G401.6 (cell line): Measurements from ENCODE around the gene LRRC61.
A peak's percentile ranks its signal among the peaks of the same experiment; 100 is the strongest.
"Not testable (repeated sequence)": the region's sequence is repeated elsewhere in the genome, so short reads cannot be mapped to it uniquely, and the experiment has no call there.

Experiments
- FAIRE-seq: peaks from 2 replicates; lab custom pipeline; 2012; peaks lifted over from hg19 to GRCh38; lab: Jason Lieb, UNC

LRRC61 gene

GRCh38 chr7:150322833-150323681 lies at the start of gene LRRC61, which contains the start of gene ACTR3C:
Gene LRRC61, plus strand, starts transcription at chr7:150323355. Its CDS starts 13,507 bp downstream, at chr7:150336862.
Gene ACTR3C, minus strand, starts transcription at chr7:150323545. Its CDS starts 28,249 bp downstream, at chr7:150295296.
- FAIRE-seq = no peak

GRCh38 chr7:150276132-150276695 lies 46.9 kb upstream of the LRRC61 start:
- peak; percentile 47 for FAIRE-seq

GRCh38 chr7:150278383-150278782 lies 44.8 kb upstream of the LRRC61 start:
- not testable (repeated sequence) for FAIRE-seq

GRCh38 chr7:150281681-150282403 lies 41.3 kb upstream of the LRRC61 start:
- not testable (repeated sequence) for FAIRE-seq

- FAIRE-seq = peak; percentile 25
These were observed 40.0 kb upstream of the LRRC61 start for GRCh38 chr7:150283111-150283510.

GRCh38 chr7:150283608-150284007 lies 39.5 kb upstream of the LRRC61 start:
- FAIRE-seq = not testable (repeated sequence)

GRCh38 chr7:150285849-150286754 lies 37.1 kb upstream of the LRRC61 start:
- peak; percentile 88 for FAIRE-seq

GRCh38 chr7:150287815-150288214 lies 35.3 kb upstream of the LRRC61 start:
- not testable (repeated sequence) for FAIRE-seq

- not testable (repeated sequence) for FAIRE-seq
These were observed 34.3 kb upstream of the LRRC61 start for GRCh38 chr7:150288816-150289215.

- FAIRE-seq = not testable (repeated sequence)
These were observed 32.8 kb upstream of the LRRC61 start for GRCh38 chr7:150290317-150290716.

GRCh38 chr7:150295027-150295426 lies 28.1 kb upstream of the LRRC61 start:
- FAIRE-seq = not testable (repeated sequence)

- not testable (repeated sequence) for FAIRE-seq
These were observed 27.5 kb upstream of the LRRC61 start for GRCh38 chr7:150295614-150296013.

- FAIRE-seq = not testable (repeated sequence)
These were observed 26.4 kb upstream of the LRRC61 start for GRCh38 chr7:150296802-150297201.

GRCh38 chr7:150297978-150298377 lies 25.2 kb upstream of the LRRC61 start:
- not testable (repeated sequence) for FAIRE-seq

GRCh38 chr7:150302908-150303310 lies 20.2 kb upstream of the LRRC61 start:
- FAIRE-seq = not testable (repeated sequence)

GRCh38 chr7:150304499-150305258 lies 18.5 kb upstream of the LRRC61 start:
- not testable (repeated sequence) for FAIRE-seq

- not testable (repeated sequence) for FAIRE-seq
These were observed 17.8 kb upstream of the LRRC61 start for GRCh38 chr7:150305259-150305902.

- not testable (repeated sequence) for FAIRE-seq
These were observed 17.3 kb upstream of the LRRC61 start for GRCh38 chr7:150305903-150306284.

GRCh38 chr7:150306377-150306776 lies 16.8 kb upstream of the LRRC61 start:
- not testable (repeated sequence) for FAIRE-seq

GRCh38 chr7:150307129-150307528 lies 16.0 kb upstream of the LRRC61 start:
- no peak for FAIRE-seq
